ENCODE results near the gene PAPPA2. TPM values are rescaled to one million over a fixed set of nuclear protein-coding genes. Genes with fewer than 3 reads are reported as not detected.

Gene PAPPA2
- total RNA-seq, 1 experiment from 2014 or later, result not detected

DNA sequence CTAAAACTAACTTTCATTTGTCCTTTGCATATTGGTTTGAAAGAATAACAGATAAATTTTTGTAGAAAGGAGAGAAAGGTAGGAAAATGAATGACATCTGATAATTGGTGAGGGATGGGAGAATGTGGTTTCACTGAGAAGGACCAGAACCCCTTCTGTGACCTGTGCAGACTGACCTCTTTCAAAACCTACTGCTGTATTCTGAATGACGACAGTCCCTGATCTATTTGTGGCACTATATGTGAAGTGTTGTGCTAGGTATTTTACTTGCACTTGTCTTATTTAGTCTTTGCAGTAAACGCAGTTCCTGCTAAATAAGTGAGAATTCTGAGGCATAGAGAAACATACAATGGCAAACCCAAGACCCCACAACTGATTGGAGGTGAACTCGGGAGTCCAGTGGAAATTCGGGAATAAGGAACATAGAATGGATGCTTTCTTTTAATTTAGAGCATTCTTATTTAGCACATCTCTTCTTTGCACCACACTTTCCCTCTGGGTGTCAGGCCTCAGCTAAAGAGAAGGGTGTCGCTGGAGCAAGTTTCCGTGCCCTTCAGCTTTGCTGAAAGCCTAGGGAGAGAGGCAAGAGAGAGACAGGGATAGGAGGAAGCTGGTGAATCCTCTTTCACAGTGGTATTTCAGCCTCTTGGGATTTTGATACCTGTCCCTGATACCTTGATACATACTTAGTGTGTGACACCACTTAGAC is 230.2 kb downstream of the PAPPA2 start:
- Histone ChIP-seq H3K9ac (ENCODE audit: low read length) (no peak overlapping the region), H3K27ac (ENCODE audit: low read length) (no peak overlapping the region), H3K27me3 (ENCODE audit: low read length) (0 out of 2 replicates have a peak, but pooled peaks cover 4% of the 10 kb centered on the region), H3K79me2 (ENCODE audit: low read length) (no peaks in the 10 kb centered on the region), H3F3A (ENCODE audit: low read length, unreplicated experiment) (no peaks in the 10 kb centered on the region), H3K9me2 (replicated peaks; ENCODE audit: low read length) (no peaks in the 10 kb centered on the region), H3K9me3 (ENCODE audit: low read length) (no peaks in the 10 kb centered on the region), H3K36me3 (ENCODE audit: low read depth, low read length) (no peaks in the 10 kb centered on the region), H3K4me2 (ENCODE audit: low read length) (no peak overlapping the region), H3K4me1 (ENCODE audit: insufficient read depth, low read length) (peaks cover 5% of the 10 kb centered on the region), H3K4me3 (ENCODE audit: low read length) (no peak overlapping the region), H2AFZ (ENCODE audit: low read length) (no peak overlapping the region), H4K20me1 (ENCODE audit: low read length) (no peaks in the 10 kb centered on the region)
- CTCF ChIA-PET, result no interaction called here
- TF ChIP-seq EZH2 (IDR thresholded peaks at IDR 0.05; ENCODE audit: low read length, unreplicated experiment) (no peak), EZH2phosphoT487 (IDR thresholded peaks at IDR 0.05; ENCODE audit: borderline replicate concordance, low read length) (no peak)
- TF ChIP-seq, protein P1, sequence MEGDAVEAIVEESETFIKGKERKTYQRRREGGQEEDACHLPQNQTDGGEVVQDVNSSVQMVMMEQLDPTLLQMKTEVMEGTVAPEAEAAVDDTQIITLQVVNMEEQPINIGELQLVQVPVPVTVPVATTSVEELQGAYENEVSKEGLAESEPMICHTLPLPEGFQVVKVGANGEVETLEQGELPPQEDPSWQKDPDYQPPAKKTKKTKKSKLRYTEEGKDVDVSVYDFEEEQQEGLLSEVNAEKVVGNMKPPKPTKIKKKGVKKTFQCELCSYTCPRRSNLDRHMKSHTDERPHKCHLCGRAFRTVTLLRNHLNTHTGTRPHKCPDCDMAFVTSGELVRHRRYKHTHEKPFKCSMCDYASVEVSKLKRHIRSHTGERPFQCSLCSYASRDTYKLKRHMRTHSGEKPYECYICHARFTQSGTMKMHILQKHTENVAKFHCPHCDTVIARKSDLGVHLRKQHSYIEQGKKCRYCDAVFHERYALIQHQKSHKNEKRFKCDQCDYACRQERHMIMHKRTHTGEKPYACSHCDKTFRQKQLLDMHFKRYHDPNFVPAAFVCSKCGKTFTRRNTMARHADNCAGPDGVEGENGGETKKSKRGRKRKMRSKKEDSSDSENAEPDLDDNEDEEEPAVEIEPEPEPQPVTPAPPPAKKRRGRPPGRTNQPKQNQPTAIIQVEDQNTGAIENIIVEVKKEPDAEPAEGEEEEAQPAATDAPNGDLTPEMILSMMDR (conservative IDR thresholded peaks at IDR 0.05; ENCODE audit: low read depth, low read length), result no peak
- ATAC-seq, result no peak
- DNase-seq, result no peak
- intact Hi-C loops (cut with micrococcal nuclease), result loop anchor here (5.0 kb wide), 1 partner anchor 316 kb away; no protein-coding TSS in a partner anchor
- no TSS peak for BruUV-seq (replicated peaks)
- POLR2A ChIA-PET (ENCODE audit: unreplicated experiment), result no interaction called here

DNA sequence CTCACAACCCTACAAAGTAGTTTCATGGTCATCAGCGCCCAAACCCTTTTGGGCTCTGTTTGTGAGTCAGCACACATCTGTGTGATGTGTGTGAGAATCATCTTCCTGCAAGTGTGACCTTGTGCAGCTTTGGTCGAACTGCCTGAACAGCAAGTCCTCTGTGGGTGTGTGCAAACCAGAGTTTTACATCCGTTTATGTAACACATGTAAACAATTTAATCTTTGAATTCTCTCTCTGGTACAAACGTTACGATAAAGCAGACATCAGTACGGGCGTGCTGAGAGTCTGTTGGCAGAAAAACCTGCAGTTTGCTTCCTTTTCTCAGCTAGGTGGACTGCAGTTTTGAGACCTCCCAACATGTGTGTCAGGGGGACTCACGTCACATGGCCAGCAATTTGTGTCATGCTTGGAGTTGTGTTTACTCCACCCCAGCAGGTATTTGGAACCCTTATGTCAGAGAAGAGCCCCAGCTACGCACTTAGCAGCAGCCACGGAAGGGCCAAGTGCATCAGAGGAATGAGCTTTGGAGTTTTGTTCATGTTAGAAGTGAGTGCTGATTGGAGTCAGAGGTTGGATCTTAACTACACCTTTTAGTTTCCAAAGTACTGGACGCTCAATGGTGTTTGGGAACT is 230.8 kb downstream of the PAPPA2 start:
- ChIA-PET CTCF (no interaction called here), POLR2A (ENCODE audit: unreplicated experiment) (no interaction called here)
- Histone ChIP-seq H3K9me3 (ENCODE audit: low read length) (no peaks in the 10 kb centered on the region), H3K9me2 (replicated peaks; ENCODE audit: low read length) (no peaks in the 10 kb centered on the region), H3K36me3 (ENCODE audit: low read depth, low read length) (no peaks in the 10 kb centered on the region), H3K4me1 (ENCODE audit: insufficient read depth, low read length) (peaks cover 5% of the 10 kb centered on the region), H3K4me3 (ENCODE audit: low read length) (no peak overlapping the region), H3K79me2 (ENCODE audit: low read length) (no peaks in the 10 kb centered on the region), H3K9ac (ENCODE audit: low read length) (no peak overlapping the region), H2AFZ (ENCODE audit: low read length) (no peak overlapping the region), H4K20me1 (ENCODE audit: low read length) (no peaks in the 10 kb centered on the region), H3K27me3 (ENCODE audit: low read length) (0 out of 2 replicates have a peak, but pooled peaks cover 4% of the 10 kb centered on the region), H3K27ac (ENCODE audit: low read length) (no peak overlapping the region), H3F3A (ENCODE audit: low read length, unreplicated experiment) (no peaks in the 10 kb centered on the region), H3K4me2 (ENCODE audit: low read length) (no peak overlapping the region)
- intact Hi-C loops (cut with micrococcal nuclease), result loop anchor here (5.0 kb wide), 1 partner anchor 317 kb away; no protein-coding TSS in a partner anchor
- BruUV-seq (replicated peaks), result no TSS peak
- DNase-seq (no peak), ATAC-seq (no peak)
- no peak for TF ChIP-seq EZH2 (IDR thresholded peaks at IDR 0.05; ENCODE audit: low read length, unreplicated experiment)
- TF ChIP-seq EZH2phosphoT487 (IDR thresholded peaks at IDR 0.05; ENCODE audit: borderline replicate concordance, low read length), result no peak
- TF ChIP-seq, protein P1 (conservative IDR thresholded peaks at IDR 0.05; ENCODE audit: low read depth, low read length), result no peak

DNA sequence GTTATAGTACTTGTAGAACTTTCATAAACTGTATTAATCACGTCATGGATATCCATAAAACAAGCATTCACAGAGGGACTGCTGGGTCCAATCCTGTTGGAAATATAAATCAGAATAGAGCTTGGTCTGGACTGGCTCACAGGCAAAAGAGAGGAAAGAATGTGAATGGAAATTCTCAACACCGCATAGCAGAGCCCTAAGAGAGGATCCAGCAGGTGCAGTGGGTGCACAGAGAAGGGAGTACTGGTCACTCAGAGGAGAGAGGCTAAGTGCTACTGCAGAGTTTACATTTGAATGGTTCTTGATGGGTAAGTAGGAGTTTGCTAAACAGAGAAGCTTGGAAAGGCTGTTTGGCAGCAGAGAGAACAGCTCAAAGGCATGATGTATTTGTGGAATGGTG is 231.7 kb downstream of the PAPPA2 start:
- CTCF ChIA-PET, result no interaction called here
- no peak overlapping the region for H3K4me2 ChIP-seq (ENCODE audit: low read length)
- TF ChIP-seq EZH2 (IDR thresholded peaks at IDR 0.05; ENCODE audit: low read length, unreplicated experiment) (no peak), EZH2phosphoT487 (IDR thresholded peaks at IDR 0.05; ENCODE audit: borderline replicate concordance, low read length) (no peak)
- TF ChIP-seq, protein P1 (conservative IDR thresholded peaks at IDR 0.05; ENCODE audit: low read depth, low read length), result no peak
- H3K36me3 ChIP-seq (ENCODE audit: low read depth, low read length), result no peaks in the 10 kb centered on the region
- peaks cover 5% of the 10 kb centered on the region for H3K4me1 ChIP-seq (ENCODE audit: insufficient read depth, low read length)
- H4K20me1 ChIP-seq (ENCODE audit: low read length), result no peaks in the 10 kb centered on the region
- H3K4me3 ChIP-seq (ENCODE audit: low read length), result no peak overlapping the region
- intact Hi-C loops (cut with micrococcal nuclease), result loop anchor here (5.0 kb wide), 1 partner anchor 317 kb away; no protein-coding TSS in a partner anchor
- 0 out of 2 replicates have a peak, but pooled peaks cover 4% of the 10 kb centered on the region for H3K27me3 ChIP-seq (ENCODE audit: low read length)
- ATAC-seq (no peak), DNase-seq (no peak)
- no peak overlapping the region for H3K27ac ChIP-seq (ENCODE audit: low read length)
- POLR2A ChIA-PET (ENCODE audit: unreplicated experiment), result no interaction called here
- no peak overlapping the region for H2AFZ ChIP-seq (ENCODE audit: low read length)
- BruUV-seq (replicated peaks), result no TSS peak
- H3K9me2 ChIP-seq (replicated peaks; ENCODE audit: low read length), result no peaks in the 10 kb centered on the region
- H3K79me2 ChIP-seq (ENCODE audit: low read length), result no peaks in the 10 kb centered on the region
- no peaks in the 10 kb centered on the region for H3F3A ChIP-seq (ENCODE audit: low read length, unreplicated experiment)
- no peaks in the 10 kb centered on the region for H3K9me3 ChIP-seq (ENCODE audit: low read length)
- H3K9ac ChIP-seq (ENCODE audit: low read length), result no peak overlapping the region
